ENCODE data around the gene LRP4.
"Not testable (repeated sequence)": the region's sequence is repeated elsewhere in the genome, so short reads cannot be mapped to it uniquely, and the experiment has no call there.

GRCh38 chr11:46928701-46929100 lies 10.4 kb upstream of the LRP4 start:
- TF ChIP-seq POLR2A (IDR thresholded peaks at IDR 0.05): not testable (repeated sequence)
- TF ChIP-seq, protein P1, sequence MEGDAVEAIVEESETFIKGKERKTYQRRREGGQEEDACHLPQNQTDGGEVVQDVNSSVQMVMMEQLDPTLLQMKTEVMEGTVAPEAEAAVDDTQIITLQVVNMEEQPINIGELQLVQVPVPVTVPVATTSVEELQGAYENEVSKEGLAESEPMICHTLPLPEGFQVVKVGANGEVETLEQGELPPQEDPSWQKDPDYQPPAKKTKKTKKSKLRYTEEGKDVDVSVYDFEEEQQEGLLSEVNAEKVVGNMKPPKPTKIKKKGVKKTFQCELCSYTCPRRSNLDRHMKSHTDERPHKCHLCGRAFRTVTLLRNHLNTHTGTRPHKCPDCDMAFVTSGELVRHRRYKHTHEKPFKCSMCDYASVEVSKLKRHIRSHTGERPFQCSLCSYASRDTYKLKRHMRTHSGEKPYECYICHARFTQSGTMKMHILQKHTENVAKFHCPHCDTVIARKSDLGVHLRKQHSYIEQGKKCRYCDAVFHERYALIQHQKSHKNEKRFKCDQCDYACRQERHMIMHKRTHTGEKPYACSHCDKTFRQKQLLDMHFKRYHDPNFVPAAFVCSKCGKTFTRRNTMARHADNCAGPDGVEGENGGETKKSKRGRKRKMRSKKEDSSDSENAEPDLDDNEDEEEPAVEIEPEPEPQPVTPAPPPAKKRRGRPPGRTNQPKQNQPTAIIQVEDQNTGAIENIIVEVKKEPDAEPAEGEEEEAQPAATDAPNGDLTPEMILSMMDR (IDR thresholded peaks at IDR 0.05): not testable (repeated sequence)
